Measurements from ENCODE around the gene RSF1.
"Not testable (repeated sequence)": the region's sequence is repeated elsewhere in the genome, so short reads cannot be mapped to it uniquely, and the experiment has no call there.

- TF ChIP-seq, protein P1, sequence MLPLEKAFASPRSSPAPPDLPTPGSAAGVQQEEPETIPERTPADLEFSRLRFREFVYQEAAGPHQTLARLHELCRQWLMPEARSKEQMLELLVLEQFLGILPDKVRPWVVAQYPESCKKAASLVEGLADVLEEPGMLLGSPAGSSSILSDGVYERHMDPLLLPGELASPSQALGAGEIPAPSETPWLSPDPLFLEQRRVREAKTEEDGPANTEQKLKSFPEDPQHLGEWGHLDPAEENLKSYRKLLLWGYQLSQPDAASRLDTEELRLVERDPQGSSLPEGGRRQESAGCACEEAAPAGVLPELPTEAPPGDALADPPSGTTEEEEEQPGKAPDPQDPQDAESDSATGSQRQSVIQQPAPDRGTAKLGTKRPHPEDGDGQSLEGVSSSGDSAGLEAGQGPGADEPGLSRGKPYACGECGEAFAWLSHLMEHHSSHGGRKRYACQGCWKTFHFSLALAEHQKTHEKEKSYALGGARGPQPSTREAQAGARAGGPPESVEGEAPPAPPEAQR (CRISPR knock-in tag; IDR thresholded peaks at IDR 0.05) = not testable (repeated sequence)
- TF ChIP-seq ZNF232 (CRISPR knock-in tag; IDR thresholded peaks at IDR 0.05); TP53 (CRISPR knock-in tag; IDR thresholded peaks at IDR 0.05); CREB1 (CRISPR knock-in tag; IDR thresholded peaks at IDR 0.05); RELA (CRISPR knock-in tag; IDR thresholded peaks at IDR 0.05; ENCODE audit: borderline replicate concordance): not testable (repeated sequence)
Observed at GRCh38 chr11:77861444-77861843, 40.9 kb upstream of the RSF1 start.

All from WTC11 (cell line).